Panc1 (cell line): ENCODE data around the gene MIOS. TPM values are rescaled to one million over a fixed set of nuclear protein-coding genes. Genes with fewer than 3 reads are reported as not detected.

Experiments used
- ATAC-seq: fragments of 200-7000 bp; cut with Tn5 transposase; 2 replicates; pipeline ENCODE4 v1.9.1; 2020; ENCODE audit warnings: mild to moderate bottlenecking, moderate library complexity
- BruUV-seq: library from RNA; stranded (reverse); fragments of 400-500 nt; replicated peaks from 2 replicates; lab custom pipeline; 2021; lab: Mats Ljungman, UMichigan
- CTCF ChIA-PET: fragments of 300-600 bp; sonication (Branson Sonifier 250); formaldehyde crosslinking; loops from one replicate; lab custom pipeline; 2022; ENCODE audit warnings: antibody characterized with exemption; lab: Charles Lee
- POLR2A ChIA-PET: fragments of 300-600 bp; sonication (Branson Sonifier 250); formaldehyde crosslinking; loops from one replicate; lab custom pipeline; 2022; ENCODE audit warnings: antibody characterized with exemption; lab: Charles Lee
- DNase-seq: peaks from one replicate; pipeline ENCODE4 v3.0.0-alpha.2; 2010; ENCODE audit warnings: low read depth, low spot score
- H3K27ac ChIP-seq: 2 replicates; pipeline ENCODE4 v1.5.1; 2011; ENCODE audit warnings: mild to moderate bottlenecking, low read length, inconsistent platforms
- H3K27me3 ChIP-seq: fragments of 200-500 bp; sonication (Bioruptor generic); 2 replicates; pipeline ENCODE4 v1.6.0; 2014; ENCODE audit warnings: low read length, inconsistent platforms; ENCODE audit not compliant: control insufficient read depth, insufficient read depth
- H3K36me3 ChIP-seq: fragments of 200-500 bp; sonication (Bioruptor generic); 2 replicates; pipeline ENCODE4 v1.5.1; 2014; ENCODE audit warnings: inconsistent platforms, mild to moderate bottlenecking, low read length, moderate library complexity; ENCODE audit not compliant: control insufficient read depth, insufficient read depth
- H3K4me1 ChIP-seq: 2 replicates; pipeline ENCODE4 v1.5.1; 2011; ENCODE audit warnings: inconsistent platforms, mild to moderate bottlenecking, low read length, moderate library complexity; ENCODE audit not compliant: control insufficient read depth, insufficient read depth
- H3K4me3 ChIP-seq, 2 experiments: 2 replicates each; pipeline ENCODE4 v1.5.1; 2011 to 2012; ENCODE audit warnings: low read depth in 2 of 2, low read length in 2 of 2, mild to moderate bottlenecking in 2 of 2, inconsistent platforms in 1 of 2, moderate library complexity in 1 of 2
- H3K9me3 ChIP-seq: fragments of 200-500 bp; sonication (Bioruptor generic); 2 replicates; pipeline ENCODE4 v1.5.1; 2014; ENCODE audit warnings: low read depth, mild to moderate bottlenecking, inconsistent platforms, low read length, moderate library complexity; ENCODE audit not compliant: control insufficient read depth, insufficient read depth
- POLR2AphosphoS5 ChIP-seq: IDR thresholded peaks from 2 replicates; pipeline ENCODE4 v1.6.1; 2012; ENCODE audit warnings: mild to moderate bottlenecking, low read depth, low read length, moderate library complexity
- SIN3A ChIP-seq: IDR thresholded peaks from 2 replicates; pipeline ENCODE4 v1.6.1; 2012; ENCODE audit warnings: low read depth, mild to moderate bottlenecking, low read length, moderate library complexity, borderline replicate concordance; ENCODE audit not compliant: insufficient read depth
- TCF7L2 ChIP-seq: IDR thresholded peaks from 2 replicates; pipeline ENCODE4 v1.6.1; 2011; ENCODE audit warnings: mild to moderate bottlenecking, low read depth, low read length, inconsistent platforms
- in situ Hi-C: cut with HindIII; loops from 2 replicates; pipeline ENCODE4 v1.10.0; 2016; ENCODE audit warnings: low sequenced_read_pairs, low pct_unique_long_range_greater_than_20kb
- intact Hi-C: fragments of 100-400 bp; cut with micrococcal nuclease; formaldehyde crosslinking; loops from one replicate; pipeline ENCODE4 v1.10.0; 2022; ENCODE audit not compliant: unreplicated experiment
- total RNA-seq: library from RNA; stranded (reverse); gene quantifications from one replicate; pipeline ENCODE4 v1.2.1, GENCODE V29; 2021; ENCODE audit not compliant: unreplicated experiment
- TF ChIP-seq, protein P1 (sequence below): fragments of 450-650 bp; IDR thresholded peaks from 2 replicates; pipeline ENCODE4 v1.5.1; 2017; ENCODE audit warnings: mild to moderate bottlenecking
- TF ChIP-seq, protein P2 (sequence below), 2 experiments: IDR thresholded peaks; 2 replicates each; pipeline ENCODE4 v1.6.1; 2011 to 2012; ENCODE audit warnings: low read depth in 2 of 2, control low read depth in 1 of 2, low read length in 1 of 2, mild to moderate bottlenecking in 1 of 2, moderate library complexity in 1 of 2; ENCODE audit not compliant: insufficient read depth in 1 of 2

MIOS gene
- total RNA-seq, 1 experiment from 2014 or later: 40.8 TPM

DNA sequence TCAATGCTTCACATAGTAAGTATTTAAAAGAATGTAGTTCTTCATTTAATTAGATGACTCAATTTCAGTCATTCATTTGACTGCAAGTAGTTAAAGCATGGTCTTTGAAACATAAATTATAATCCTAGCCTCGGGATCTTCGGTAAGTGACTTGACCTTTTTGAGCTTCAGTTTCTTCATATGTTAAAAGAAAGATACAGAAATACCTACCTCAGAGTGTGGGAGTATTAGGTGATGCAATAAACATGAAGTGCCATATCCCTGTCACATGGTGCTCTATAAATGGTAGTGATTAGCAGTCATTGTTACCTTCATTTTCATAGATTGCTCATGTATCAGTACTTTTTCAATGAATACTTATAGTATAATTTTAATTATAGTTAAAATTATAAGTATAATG lies 42.6 kb downstream of the MIOS start:
- DNase-seq: no peak
- TF ChIP-seq SIN3A: no peak
- TF ChIP-seq, protein P1, sequence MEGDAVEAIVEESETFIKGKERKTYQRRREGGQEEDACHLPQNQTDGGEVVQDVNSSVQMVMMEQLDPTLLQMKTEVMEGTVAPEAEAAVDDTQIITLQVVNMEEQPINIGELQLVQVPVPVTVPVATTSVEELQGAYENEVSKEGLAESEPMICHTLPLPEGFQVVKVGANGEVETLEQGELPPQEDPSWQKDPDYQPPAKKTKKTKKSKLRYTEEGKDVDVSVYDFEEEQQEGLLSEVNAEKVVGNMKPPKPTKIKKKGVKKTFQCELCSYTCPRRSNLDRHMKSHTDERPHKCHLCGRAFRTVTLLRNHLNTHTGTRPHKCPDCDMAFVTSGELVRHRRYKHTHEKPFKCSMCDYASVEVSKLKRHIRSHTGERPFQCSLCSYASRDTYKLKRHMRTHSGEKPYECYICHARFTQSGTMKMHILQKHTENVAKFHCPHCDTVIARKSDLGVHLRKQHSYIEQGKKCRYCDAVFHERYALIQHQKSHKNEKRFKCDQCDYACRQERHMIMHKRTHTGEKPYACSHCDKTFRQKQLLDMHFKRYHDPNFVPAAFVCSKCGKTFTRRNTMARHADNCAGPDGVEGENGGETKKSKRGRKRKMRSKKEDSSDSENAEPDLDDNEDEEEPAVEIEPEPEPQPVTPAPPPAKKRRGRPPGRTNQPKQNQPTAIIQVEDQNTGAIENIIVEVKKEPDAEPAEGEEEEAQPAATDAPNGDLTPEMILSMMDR: no peak
- TF ChIP-seq POLR2AphosphoS5: no peak
- TF ChIP-seq, protein P2, sequence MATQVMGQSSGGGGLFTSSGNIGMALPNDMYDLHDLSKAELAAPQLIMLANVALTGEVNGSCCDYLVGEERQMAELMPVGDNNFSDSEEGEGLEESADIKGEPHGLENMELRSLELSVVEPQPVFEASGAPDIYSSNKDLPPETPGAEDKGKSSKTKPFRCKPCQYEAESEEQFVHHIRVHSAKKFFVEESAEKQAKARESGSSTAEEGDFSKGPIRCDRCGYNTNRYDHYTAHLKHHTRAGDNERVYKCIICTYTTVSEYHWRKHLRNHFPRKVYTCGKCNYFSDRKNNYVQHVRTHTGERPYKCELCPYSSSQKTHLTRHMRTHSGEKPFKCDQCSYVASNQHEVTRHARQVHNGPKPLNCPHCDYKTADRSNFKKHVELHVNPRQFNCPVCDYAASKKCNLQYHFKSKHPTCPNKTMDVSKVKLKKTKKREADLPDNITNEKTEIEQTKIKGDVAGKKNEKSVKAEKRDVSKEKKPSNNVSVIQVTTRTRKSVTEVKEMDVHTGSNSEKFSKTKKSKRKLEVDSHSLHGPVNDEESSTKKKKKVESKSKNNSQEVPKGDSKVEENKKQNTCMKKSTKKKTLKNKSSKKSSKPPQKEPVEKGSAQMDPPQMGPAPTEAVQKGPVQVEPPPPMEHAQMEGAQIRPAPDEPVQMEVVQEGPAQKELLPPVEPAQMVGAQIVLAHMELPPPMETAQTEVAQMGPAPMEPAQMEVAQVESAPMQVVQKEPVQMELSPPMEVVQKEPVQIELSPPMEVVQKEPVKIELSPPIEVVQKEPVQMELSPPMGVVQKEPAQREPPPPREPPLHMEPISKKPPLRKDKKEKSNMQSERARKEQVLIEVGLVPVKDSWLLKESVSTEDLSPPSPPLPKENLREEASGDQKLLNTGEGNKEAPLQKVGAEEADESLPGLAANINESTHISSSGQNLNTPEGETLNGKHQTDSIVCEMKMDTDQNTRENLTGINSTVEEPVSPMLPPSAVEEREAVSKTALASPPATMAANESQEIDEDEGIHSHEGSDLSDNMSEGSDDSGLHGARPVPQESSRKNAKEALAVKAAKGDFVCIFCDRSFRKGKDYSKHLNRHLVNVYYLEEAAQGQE (IDR thresholded peaks at IDR 0.05; ENCODE audit: insufficient read depth in 1 of 2, low read depth in 2 of 2, low read length in 1 of 2): no peak
- no peak for TF ChIP-seq TCF7L2
- Histone ChIP-seq H3K36me3 (no peaks in the 10 kb centered on the region; the same call in 1 of the 2 replicates), H3K4me1 (no peaks in the 10 kb centered on the region), H3K9me3 (no peaks in the 10 kb centered on the region), H3K4me3 (no peak overlapping the region), H3K27me3 (no peaks in the 10 kb centered on the region), H3K27ac (no peak overlapping the region)
- CTCF ChIA-PET: no interaction called here
- in situ Hi-C loops: no loop called here
- no TSS peak for BruUV-seq
- POLR2A ChIA-PET: no interaction called here
- intact Hi-C loops: no loop called here
- no peak for ATAC-seq

DNA sequence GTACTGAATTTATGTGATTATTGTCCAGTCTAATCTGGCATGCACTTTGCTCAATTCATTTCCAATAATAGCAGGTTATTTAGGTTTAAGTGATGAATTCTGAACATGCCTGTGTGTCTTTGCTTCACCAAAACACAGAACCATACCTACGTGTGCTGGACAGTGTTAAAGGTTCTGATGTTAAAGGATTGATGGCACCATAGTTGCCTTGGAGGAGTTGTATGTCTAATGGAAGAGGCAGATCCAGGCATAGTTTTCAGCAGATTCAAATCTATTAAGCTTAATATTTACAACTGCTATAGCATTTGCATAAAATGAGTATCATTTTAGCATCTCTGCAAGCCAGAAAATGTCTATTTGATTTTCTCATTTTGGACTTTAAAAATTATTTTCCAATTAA lies 45.8 kb downstream of the MIOS start:
- Histone ChIP-seq H3K4me1 (no peaks in the 10 kb centered on the region), H3K27me3 (no peaks in the 10 kb centered on the region), H3K27ac (no peak overlapping the region), H3K36me3 (no peaks in the 10 kb centered on the region; the same call in 1 of the 2 replicates), H3K9me3 (no peaks in the 10 kb centered on the region), H3K4me3 (no peak overlapping the region)
- BruUV-seq: no TSS peak
- CTCF ChIA-PET: no interaction called here
- TF ChIP-seq SIN3A: no peak
- TF ChIP-seq POLR2AphosphoS5: no peak
- TF ChIP-seq, protein P1: no peak
- no peak for TF ChIP-seq TCF7L2
- TF ChIP-seq, protein P2 (IDR thresholded peaks at IDR 0.05; ENCODE audit: insufficient read depth in 1 of 2, low read depth in 2 of 2, low read length in 1 of 2): no peak
- POLR2A ChIA-PET: interaction anchor here (1.0 kb wide), 1 partner anchor 273 kb away, joined by 3 read pairs; no protein-coding TSS in a partner anchor
- DNase-seq (no peak), ATAC-seq (no peak)
- intact Hi-C loops (no loop called here), in situ Hi-C loops (no loop called here)
